HG02943 (cell line): ENCODE data around the gene SULT2A1.
"Not testable (repeated sequence)": the region's sequence is repeated elsewhere in the genome, so short reads cannot be mapped to it uniquely, and the experiment has no call there.

Experiments
- ATAC-seq: cut with Tn5 transposase; IDR thresholded peaks from one replicate; pipeline ENCODE4 v1.9.1; 2021; ENCODE audit warnings: mild to moderate bottlenecking, low read depth, moderate library complexity; ENCODE audit not compliant: unreplicated experiment

The SULT2A1 gene

GRCh38 chr19:47861630-47862029 lies 24.5 kb downstream of the SULT2A1 start:
- ATAC-seq = no peak

- ATAC-seq = no peak
These were observed 25.4 kb downstream of the SULT2A1 start for GRCh38 chr19:47860602-47861297.

GRCh38 chr19:47859838-47860237 lies 26.3 kb downstream of the SULT2A1 start:
- not testable (repeated sequence) for ATAC-seq

- ATAC-seq = not testable (repeated sequence)
These were observed 27.3 kb downstream of the SULT2A1 start, which contains the start of gene TPRX2 for GRCh38 chr19:47858646-47859285. TSS of gene TPRX2 (plus strand) at chr19:47859235. CDS start at chr19:47859247, 12 bp downstream.

GRCh38 chr19:47858231-47858630 lies 27.9 kb downstream of the SULT2A1 start:
- ATAC-seq = not testable (repeated sequence)

- ATAC-seq = no peak
These were observed 31.7 kb downstream of the SULT2A1 start for GRCh38 chr19:47854459-47854858.

GRCh38 chr19:47853003-47853402 lies 33.1 kb downstream of the SULT2A1 start:
- ATAC-seq = no peak

GRCh38 chr19:47848823-47849473 lies 37.2 kb downstream of the SULT2A1 start:
- no peak for ATAC-seq

- no peak for ATAC-seq
These were observed 37.7 kb downstream of the SULT2A1 start for GRCh38 chr19:47848425-47848822.

GRCh38 chr19:47842941-47843340 lies 43.2 kb downstream of the SULT2A1 start:
- no peak for ATAC-seq

GRCh38 chr19:47839913-47840312 lies 46.2 kb downstream of the SULT2A1 start:
- no peak for ATAC-seq

- ATAC-seq = no peak
These were observed 46.7 kb downstream of the SULT2A1 start for GRCh38 chr19:47839411-47839810.

GRCh38 chr19:47836038-47836437 lies 50.1 kb downstream of the SULT2A1 start:
- no peak for ATAC-seq

- ATAC-seq = no peak
These were observed 53.4 kb downstream of the SULT2A1 start for GRCh38 chr19:47832723-47833122.

- ATAC-seq = no peak
These were observed 59.3 kb downstream of the SULT2A1 start for GRCh38 chr19:47826800-47827199.

- no peak for ATAC-seq
These were observed 61.7 kb downstream of the SULT2A1 start for GRCh38 chr19:47824396-47824795.

GRCh38 chr19:47821460-47822020 lies 64.6 kb downstream of the SULT2A1 start, which contains the start of gene CRX:
TSS of gene CRX (plus strand) at chr19:47821937. CDS start at chr19:47834444, 12,507 bp downstream.
- no peak for ATAC-seq
